K562 (cell line): ENCODE measurements around the gene HS2ST1. TPM values are rescaled to one million over a fixed set of nuclear protein-coding genes. Genes with fewer than 3 reads are reported as not detected.

ENCODE experiments used
- NFIC ChIP-seq: fragments of 450-650 bp; IDR thresholded peaks from 2 replicates; pipeline ENCODE4 v1.6.1; 2017; ENCODE audit warnings: mild to moderate bottlenecking, inconsistent platforms
- NRF1 ChIP-seq, 2 experiments: fragments of 450-650 bp; IDR thresholded peaks in 1 of 2; conservative IDR thresholded peaks in 1 of 2; 2 replicates each; pipeline ENCODE4 v1.6.1; 2014; ENCODE audit warnings: mild to moderate bottlenecking in 2 of 2
- OTX1 ChIP-seq: fragments of 450-650 bp; formaldehyde crosslinking; IDR thresholded peaks from 2 replicates; pipeline ENCODE4 v1.4.0; 2022; ENCODE audit warnings: mild to moderate bottlenecking
- POLR2B ChIP-seq: fragments of 450-650 bp; IDR thresholded peaks from 2 replicates; pipeline ENCODE4 v1.6.1; 2018; ENCODE audit warnings: low read depth; ENCODE audit not compliant: partially characterized antibody
- RBM14 ChIP-seq: fragments of 200-400 bp; formaldehyde crosslinking; IDR thresholded peaks from 2 replicates; pipeline ENCODE4 v1.6.1; 2018; ENCODE audit warnings: low read depth, mild to moderate bottlenecking, low read length, moderate library complexity, borderline replicate concordance; ENCODE audit not compliant: insufficient read depth
- SMAD4 ChIP-seq: fragments of 250-450 bp; sonication (Bioruptor Pico); conservative IDR thresholded peaks from 2 replicates; pipeline ENCODE4 v1.8.0; 2021; ENCODE audit warnings: inconsistent platforms, mild to moderate bottlenecking, moderate library complexity
- TBP ChIP-seq: optimal IDR thresholded peaks from 2 replicates; pipeline ENCODE3; 2011; ENCODE audit warnings: low read depth, low read length, improper control_type of control experiment
- TFAP4 ChIP-seq: sonication (generic); formaldehyde crosslinking; IDR thresholded peaks from 2 replicates; pipeline ENCODE4 v1.8.0; 2022; ENCODE audit warnings: missing genetic modification reagents, mild to moderate bottlenecking, moderate library complexity, borderline replicate concordance
- UBTF ChIP-seq, 2 experiments: IDR thresholded peaks; 2 replicates each; pipeline ENCODE4 v1.6.1; 2012; ENCODE audit warnings: improper control_type of control experiment in 2 of 2, low read depth in 2 of 2, low read length in 2 of 2, borderline replicate concordance in 1 of 2
- VEZF1 ChIP-seq: fragments of 200-800 bp; sonication (Bioruptor generic); IDR thresholded peaks from 2 replicates; pipeline ENCODE4 v1.6.1; 2017; ENCODE audit warnings: missing genetic modification characterization, missing compliant biosample characterization
- polyA plus RNA-seq, 8 experiments: library from polyadenylated mRNA; depleted of rRNA in 4 of 8; stranded (reverse) in 5 of 8; unstranded in 3 of 8; fragments of >200 nt; fragmentation: Nextera tagmentation in 2 of 8; fragmentation: Illumina TruSeq in 1 of 8; extraction: Ambion mirVana in 2 of 8; extraction: Trizol in 1 of 8; gene quantifications; 2 replicates each; pipeline versions ENCODE4 v1.2.1 to v1.2.3, GENCODE V29; 2011 to 2014; ENCODE audit warnings: inconsistent platforms in 1 of 8, missing spikeins in 1 of 8
- total RNA-seq, 7 experiments: library from RNA; depleted of rRNA in 6 of 7; stranded (reverse); fragments of >200 nt in 6 of 7; fragmentation: Illumina TruSeq in 2 of 7; extraction: Trizol in 2 of 7; gene quantifications; 2 replicates each; pipeline versions ENCODE4 v1.2.1 to v1.2.3, GENCODE V29; 2011 to 2021; ENCODE audit warnings: low replicate concordance in 1 of 7

HS2ST1 gene
- total and polyA plus RNA-seq, 9 of the 15 experiments (the other 6 are each of a cell fraction or from before 2014, with no cell fraction given) = 7.7 to 43.3 (median 25.8) TPM

GRCh38 chr1:86914601-86914997 is at the start of gene HS2ST1 (continued):
- peak; percentile 46; the same call in 1 of the 2 replicates for TF ChIP-seq TFAP4 (CRISPR knock-in tag)
- 0 out of 2 replicates have a peak, but pooled peaks have one; percentile 17 for TF ChIP-seq NFIC
- peak in 1 of 2 experiments; percentile 18; a peak in 1 of 4 replicates for TF ChIP-seq UBTF (IDR thresholded peaks at IDR 0.05; ENCODE audit: borderline replicate concordance in 1 of 2, low read depth in 2 of 2, low read length in 2 of 2)
- TF ChIP-seq POLR2B = peak; percentile 75
- peak; percentile 15 for TF ChIP-seq TBP
- TF ChIP-seq SMAD4 (CRISPR knock-in tag) = no peak
- TF ChIP-seq NRF1 (conservative IDR thresholded peaks at IDR 0.05 in 1 of 2, IDR thresholded peaks at IDR 0.05 in 1 of 2) = peak; percentile 52 to 70
- 0 out of 2 replicates have a peak, but pooled peaks have one; percentile 67 for TF ChIP-seq RBM14
- TF ChIP-seq OTX1 (CRISPR knock-in tag) = 0 out of 2 replicates have a peak, but pooled peaks have one; percentile 11
- TF ChIP-seq VEZF1 (CRISPR knock-in tag) = peak; percentile 92
